ENCODE data around the gene MS4A12. TPM values are rescaled to one million over a fixed set of nuclear protein-coding genes. Genes with fewer than 3 reads are reported as not detected.
"Not testable (repeated sequence)": the region's sequence is repeated elsewhere in the genome, so short reads cannot be mapped to it uniquely, and the experiment has no call there.

MS4A12 gene, protein sequence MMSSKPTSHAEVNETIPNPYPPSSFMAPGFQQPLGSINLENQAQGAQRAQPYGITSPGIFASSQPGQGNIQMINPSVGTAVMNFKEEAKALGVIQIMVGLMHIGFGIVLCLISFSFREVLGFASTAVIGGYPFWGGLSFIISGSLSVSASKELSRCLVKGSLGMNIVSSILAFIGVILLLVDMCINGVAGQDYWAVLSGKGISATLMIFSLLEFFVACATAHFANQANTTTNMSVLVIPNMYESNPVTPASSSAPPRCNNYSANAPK
- total RNA-seq (2014; rRNA removed; shearing (Covaris generic)): not detected in 2 replicates
- polyA plus RNA-seq (2015; cell fraction: cytosol; rRNA removed): not detected in 2 replicates
- polyA plus RNA-seq (2015; cell fraction: nucleus; rRNA removed): not detected in 2 replicates

GRCh38 chr11:60492488-60493009 lies at the start of gene MS4A12:
MS4A12 (plus strand) TSS chr11:60492778; CDS start chr11:60497319, 4,541 bp downstream.
- in situ Hi-C loops (cut with HindIII; ENCODE audit: low pct_unique_long_range_greater_than_20kb, low sequenced_read_pairs): no loop called here
- no peak for DNase-seq (ENCODE audit: low read depth, low spot score)

GRCh38 chr11:60447070-60447469 lies 45.5 kb upstream of the MS4A12 start:
- in situ Hi-C loops (cut with HindIII; ENCODE audit: low pct_unique_long_range_greater_than_20kb, low sequenced_read_pairs): no loop called here
- no peak for DNase-seq (ENCODE audit: low read depth, low spot score)

DNA sequence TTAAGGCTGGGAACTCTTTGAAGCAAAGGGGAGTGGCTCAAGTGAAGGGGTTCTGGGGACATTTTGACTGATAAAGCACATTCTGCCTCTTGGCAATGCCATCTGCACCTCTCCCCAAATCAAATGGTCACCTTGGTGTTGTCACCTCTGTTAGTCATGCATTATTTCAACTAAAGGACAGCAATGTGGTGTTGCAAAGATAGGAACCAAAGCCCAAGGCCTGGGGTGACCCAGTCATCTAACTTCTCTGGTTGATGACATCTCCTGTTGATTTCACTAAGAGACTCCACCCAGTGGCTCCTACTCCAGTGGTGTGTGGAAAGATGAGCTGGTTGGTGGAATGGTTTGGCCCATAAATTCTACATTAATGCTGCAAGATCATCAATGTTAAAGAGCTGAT lies 44.7 kb upstream of the MS4A12 start:
- in situ Hi-C loops (cut with HindIII; ENCODE audit: low pct_unique_long_range_greater_than_20kb, low sequenced_read_pairs): no loop called here
- no peak for DNase-seq (ENCODE audit: low read depth, low spot score)

DNA sequence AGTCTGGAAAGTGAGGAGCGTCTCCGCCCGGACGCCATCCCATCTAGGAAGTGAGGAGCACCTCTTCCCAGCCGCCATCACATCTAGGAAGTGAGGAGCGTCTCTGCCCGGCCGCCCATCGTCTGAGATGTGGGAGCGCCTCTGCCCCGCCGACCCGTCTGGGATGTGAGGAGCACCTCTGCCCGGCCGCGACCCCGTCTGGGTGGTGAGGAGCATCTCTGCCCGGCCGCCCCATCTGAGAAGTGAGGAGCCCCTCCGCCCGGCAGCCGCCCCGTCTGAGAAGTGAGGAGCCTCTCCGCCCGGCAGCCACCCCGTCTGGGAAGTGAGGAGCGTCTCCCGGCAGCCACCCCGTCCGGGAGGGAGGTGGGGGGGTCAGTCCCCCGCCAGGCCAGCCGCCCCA lies 41.4 kb upstream of the MS4A12 start:
- in situ Hi-C loops (cut with HindIII; ENCODE audit: low pct_unique_long_range_greater_than_20kb, low sequenced_read_pairs); DNase-seq (ENCODE audit: low read depth, low spot score): not testable (repeated sequence)

DNA sequence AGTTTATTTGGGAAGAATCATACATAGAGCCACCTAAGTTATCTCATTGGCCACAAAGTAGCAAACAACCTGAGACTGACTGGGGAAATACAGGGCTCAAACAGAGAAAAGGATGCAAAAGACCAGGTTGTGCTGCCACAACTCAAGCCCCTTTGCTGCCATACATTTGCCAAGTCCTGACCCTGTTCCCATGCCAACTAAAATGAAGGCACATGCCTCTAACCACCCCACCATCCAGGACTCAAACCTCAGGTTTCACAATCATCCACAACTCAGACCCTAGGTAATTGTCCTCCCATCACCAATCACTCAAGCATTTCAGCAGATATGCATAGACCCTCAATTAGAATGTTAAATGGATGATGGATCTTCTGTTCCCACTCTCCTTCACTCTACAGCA lies 38.4 kb upstream of the MS4A12 start:
- no peak for DNase-seq (ENCODE audit: low read depth, low spot score)
- in situ Hi-C loops (cut with HindIII; ENCODE audit: low pct_unique_long_range_greater_than_20kb, low sequenced_read_pairs): no loop called here

DNA sequence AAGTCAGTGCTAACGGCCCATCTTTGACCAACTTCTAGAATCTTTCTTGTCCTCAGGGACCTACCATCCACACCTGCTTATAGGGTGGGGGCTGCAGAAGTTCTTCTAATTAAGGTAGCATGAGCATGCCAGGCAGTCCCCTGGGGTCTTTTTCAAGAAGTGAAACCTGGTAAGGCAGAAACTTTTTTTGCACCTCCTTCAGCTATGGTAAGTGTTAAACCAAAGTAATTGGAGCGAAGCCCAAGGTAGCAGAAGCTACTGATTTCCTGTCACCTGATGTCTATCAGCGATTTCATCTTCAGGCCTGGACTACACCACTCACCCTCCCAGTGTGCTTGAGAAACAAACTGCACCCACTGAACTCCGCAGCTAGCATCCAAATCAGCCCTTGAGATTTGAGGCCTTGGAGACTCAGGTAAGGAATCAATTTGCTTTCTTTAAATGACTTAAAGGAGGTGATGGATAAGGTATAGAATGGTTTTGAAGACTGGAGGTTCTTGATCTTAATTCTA lies 37.0 kb upstream of the MS4A12 start, which contains the start of gene MS4A1:
Gene MS4A1, plus strand, starts transcription at position 317 of the 512 bp plus-strand sequence. CDS start 6,528 bp downstream, outside the sequence.
- in situ Hi-C loops (cut with HindIII; ENCODE audit: low pct_unique_long_range_greater_than_20kb, low sequenced_read_pairs): no loop called here
- no peak for DNase-seq (ENCODE audit: low read depth, low spot score)

DNA sequence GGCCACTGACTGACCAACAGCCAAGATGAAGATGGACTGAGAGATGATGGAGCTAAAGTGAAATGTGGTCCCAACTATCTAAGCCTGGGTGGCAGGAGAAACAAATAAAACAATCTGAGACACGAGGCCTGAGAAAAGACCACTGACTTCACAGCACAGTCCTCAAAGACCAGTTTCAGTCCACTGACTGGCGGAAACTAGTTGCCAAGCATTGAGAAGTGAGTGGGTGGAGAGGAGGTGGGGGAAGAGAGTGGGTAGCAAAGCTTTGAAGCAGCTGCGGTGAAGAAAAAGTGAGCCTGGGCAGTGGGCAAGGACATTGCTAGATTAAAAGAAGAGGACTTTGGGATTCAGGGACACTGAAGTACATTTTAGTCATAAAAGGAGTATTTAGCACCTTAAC lies 35.0 kb upstream of the MS4A12 start:
- in situ Hi-C loops (cut with HindIII; ENCODE audit: low pct_unique_long_range_greater_than_20kb, low sequenced_read_pairs): no loop called here
- DNase-seq (ENCODE audit: low read depth, low spot score): no peak

GRCh38 chr11:60459345-60459744 lies 33.2 kb upstream of the MS4A12 start:
- no peak for DNase-seq (ENCODE audit: low read depth, low spot score)
- in situ Hi-C loops (cut with HindIII; ENCODE audit: low pct_unique_long_range_greater_than_20kb, low sequenced_read_pairs): no loop called here

- in situ Hi-C loops (cut with HindIII; ENCODE audit: low pct_unique_long_range_greater_than_20kb, low sequenced_read_pairs): no loop called here
- no peak for DNase-seq (ENCODE audit: low read depth, low spot score)
Observed at GRCh38 chr11:60468829-60469228, 23.7 kb upstream of the MS4A12 start.

DNA sequence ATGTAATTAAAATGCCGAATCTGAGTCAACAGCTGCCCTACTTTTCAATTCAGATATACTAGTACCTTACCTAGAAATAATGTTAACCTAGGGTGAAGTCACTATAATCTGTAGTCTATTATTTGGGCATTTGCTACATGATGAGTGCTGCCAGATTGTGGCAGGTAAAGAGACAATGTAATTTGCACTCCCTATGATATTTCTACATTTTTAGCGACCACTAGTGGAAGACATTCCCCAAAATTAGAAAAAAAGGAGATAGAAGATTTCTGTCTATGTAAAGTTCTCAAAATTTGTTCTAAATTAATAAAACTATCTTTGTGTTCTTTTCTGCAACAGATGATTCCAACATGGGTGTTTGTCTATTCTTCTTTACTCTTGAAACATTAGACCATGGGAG lies 22.9 kb upstream of the MS4A12 start:
- in situ Hi-C loops (cut with HindIII; ENCODE audit: low pct_unique_long_range_greater_than_20kb, low sequenced_read_pairs): no loop called here
- peak; percentile 3 for DNase-seq (ENCODE audit: low read depth, low spot score)

DNA sequence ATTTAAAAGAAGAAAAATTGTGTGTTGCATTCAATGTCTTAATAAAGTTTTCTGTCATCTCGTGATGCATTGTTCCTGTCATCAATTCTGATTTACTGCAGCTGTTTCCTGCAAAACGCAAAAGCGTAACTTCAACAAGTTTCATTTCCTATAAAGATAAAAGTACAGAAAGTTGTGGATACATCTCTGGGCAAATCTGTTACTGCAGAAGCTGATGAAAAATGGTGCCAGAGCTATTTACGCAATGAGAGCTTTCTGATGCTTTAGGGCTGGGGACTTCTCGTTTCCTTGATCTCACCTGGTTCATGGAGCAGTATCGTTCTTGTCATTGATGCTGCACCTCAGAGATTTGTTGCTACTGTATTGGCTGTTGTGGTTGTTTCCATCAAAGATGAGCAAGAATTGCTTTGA lies 15.5 kb upstream of the MS4A12 start:
- in situ Hi-C loops (cut with HindIII; ENCODE audit: low pct_unique_long_range_greater_than_20kb, low sequenced_read_pairs): no loop called here

DNA sequence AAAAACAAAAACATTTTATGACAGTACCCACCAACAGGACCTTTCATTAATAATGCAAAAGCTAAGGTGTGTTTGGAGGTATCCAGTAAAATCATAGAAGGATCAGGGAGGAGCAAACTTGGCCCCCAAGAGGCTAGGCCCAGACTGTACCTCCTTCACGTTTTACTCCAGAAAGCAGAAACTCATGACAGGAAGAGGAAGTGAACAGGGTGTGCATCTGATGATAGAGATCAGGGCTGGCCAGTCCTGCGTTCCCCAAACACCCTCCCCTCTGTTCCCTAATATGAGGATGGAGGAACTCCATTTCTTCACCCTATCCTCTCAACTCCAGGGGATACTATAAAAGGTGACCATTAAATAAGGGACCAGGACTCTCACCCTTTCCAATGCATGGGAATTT lies 10.2 kb upstream of the MS4A12 start:
- in situ Hi-C loops (cut with HindIII; ENCODE audit: low pct_unique_long_range_greater_than_20kb, low sequenced_read_pairs): no loop called here
- DNase-seq (ENCODE audit: low read depth, low spot score): no peak

More for the DNA sequence above, 15.5 kb upstream of the MS4A12 start:
- DNase-seq (ENCODE audit: low read depth, low spot score): no peak

GRCh38 chr11:60485987-60486386 lies 6.6 kb upstream of the MS4A12 start:
- peak; percentile 67 for DNase-seq (ENCODE audit: low read depth, low spot score)
- in situ Hi-C loops (cut with HindIII; ENCODE audit: low pct_unique_long_range_greater_than_20kb, low sequenced_read_pairs): no loop called here

- DNase-seq (ENCODE audit: low read depth, low spot score): no peak
Observed at GRCh38 chr11:60493454-60493853, 876 bp downstream of the MS4A12 start.

DNA sequence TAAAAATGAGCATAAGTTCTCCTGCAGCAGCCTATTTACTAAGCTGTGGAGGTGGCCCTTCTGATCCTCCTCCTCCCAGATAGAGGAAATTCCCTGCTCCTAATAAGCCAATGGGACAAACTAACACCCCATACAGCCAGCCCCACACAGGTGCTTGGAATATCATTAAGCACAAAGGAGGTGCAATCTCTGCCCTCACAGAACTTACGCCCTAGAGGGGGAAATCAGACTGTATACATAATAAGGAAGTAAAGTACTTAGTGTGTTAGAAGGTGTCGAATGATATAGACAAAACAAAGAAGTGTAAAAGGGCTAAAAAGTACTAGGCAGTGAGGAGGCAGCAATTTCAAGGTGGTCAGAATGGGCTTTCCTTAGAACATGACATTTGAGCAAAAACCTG lies 5.8 kb downstream of the MS4A12 start:
- DNase-seq (ENCODE audit: low read depth, low spot score): no peak
- in situ Hi-C loops (cut with HindIII; ENCODE audit: low pct_unique_long_range_greater_than_20kb, low sequenced_read_pairs): no loop called here

More at GRCh38 chr11:60493454-60493853, 876 bp downstream of the MS4A12 start:
- in situ Hi-C loops (cut with HindIII; ENCODE audit: low pct_unique_long_range_greater_than_20kb, low sequenced_read_pairs): no loop called here

DNA sequence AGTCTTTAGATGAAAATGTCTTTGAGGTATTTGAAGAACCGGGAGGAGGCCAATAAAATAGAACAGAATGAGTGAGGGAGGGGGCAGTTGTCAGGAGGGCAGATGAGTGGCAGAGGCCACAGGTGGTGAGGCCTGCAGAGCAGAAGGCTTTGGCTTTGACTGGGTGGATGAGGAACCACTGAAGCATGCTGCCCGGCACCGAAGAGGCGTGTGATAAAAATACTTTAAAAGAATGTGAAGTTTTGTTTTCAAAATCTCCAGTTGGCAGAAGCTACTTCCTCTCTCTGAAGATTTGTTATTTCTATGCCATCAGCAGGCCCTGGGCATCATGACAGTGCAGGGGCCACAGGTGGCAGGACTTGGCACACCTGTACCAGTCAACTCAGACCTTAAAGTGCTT lies 6.3 kb downstream of the MS4A12 start:
- no peak for DNase-seq (ENCODE audit: low read depth, low spot score)
- in situ Hi-C loops (cut with HindIII; ENCODE audit: low pct_unique_long_range_greater_than_20kb, low sequenced_read_pairs): no loop called here

- in situ Hi-C loops (cut with HindIII; ENCODE audit: low pct_unique_long_range_greater_than_20kb, low sequenced_read_pairs): no loop called here
- no peak for DNase-seq (ENCODE audit: low read depth, low spot score)
Observed at GRCh38 chr11:60500276-60500910, 7.8 kb downstream of the MS4A12 start.

DNA sequence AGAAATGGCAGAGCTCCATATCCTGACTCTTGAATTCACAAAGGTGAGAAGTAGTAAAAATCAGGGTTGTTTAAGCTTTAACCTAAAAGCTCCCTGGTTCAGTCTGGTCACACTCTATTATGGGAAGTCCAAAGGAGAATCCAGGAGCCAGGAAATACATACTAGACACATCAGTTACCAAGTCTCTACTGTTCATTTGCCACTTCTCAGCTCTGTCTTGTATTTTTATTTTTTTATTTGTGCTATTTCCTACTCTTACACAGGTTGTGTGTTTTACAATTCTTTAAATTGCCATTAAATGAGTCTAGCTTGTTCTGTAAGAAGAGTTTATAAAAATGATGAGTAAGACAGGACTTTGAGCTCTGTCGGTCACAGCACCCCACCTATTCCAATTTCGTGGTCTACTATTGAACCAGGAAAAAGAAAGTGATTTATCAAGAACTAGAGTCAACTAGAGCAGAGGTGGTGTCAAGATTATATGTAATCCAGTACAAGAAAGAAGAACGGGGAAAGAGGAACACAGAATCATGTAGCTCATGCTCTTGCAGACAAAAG lies 9.7 kb downstream of the MS4A12 start:
- DNase-seq (ENCODE audit: low read depth, low spot score): no peak
- in situ Hi-C loops (cut with HindIII; ENCODE audit: low pct_unique_long_range_greater_than_20kb, low sequenced_read_pairs): no loop called here
